Loucy (cell line): ENCODE results near the gene ZFP1.

Experiments
- H2AFZ ChIP-seq: fragments of 200-600 bp; sonication (generic); 2 replicates; pipeline ENCODE4 v1.6.0; 2016; ENCODE audit warnings: antibody characterized with exemption, mild to moderate bottlenecking, low read length, moderate library complexity
- H3F3A ChIP-seq: fragments of 200-600 bp; 2 replicates; pipeline ENCODE4 v1.6.0; 2016; ENCODE audit warnings: antibody characterized with exemption, low read depth, mild to moderate bottlenecking
- H3K27me3 ChIP-seq: fragments of 200-600 bp; sonication (generic); 2 replicates; pipeline ENCODE4 v1.6.1; 2014; ENCODE audit warnings: low read length, mild to moderate bottlenecking; ENCODE audit not compliant: insufficient read depth, poor library complexity, severe bottlenecking
- H3K36me3 ChIP-seq: fragments of 200-600 bp; sonication (generic); 2 replicates; pipeline ENCODE4 v1.6.1; 2016; ENCODE audit warnings: low read length; ENCODE audit not compliant: insufficient read depth
- H3K4me1 ChIP-seq: fragments of 200-600 bp; sonication (generic); 2 replicates; pipeline ENCODE4 v1.5.1; 2014; ENCODE audit warnings: low read length, mild to moderate bottlenecking; ENCODE audit not compliant: insufficient read depth, poor library complexity, severe bottlenecking
- H3K4me2 ChIP-seq: fragments of 200-600 bp; sonication (generic); 2 replicates; pipeline ENCODE4 v1.6.0; 2014; ENCODE audit warnings: antibody characterized with exemption, low read length, low read depth, mild to moderate bottlenecking; ENCODE audit not compliant: poor library complexity, severe bottlenecking
- H3K4me3 ChIP-seq: fragments of 200-600 bp; sonication (generic); 2 replicates; pipeline ENCODE4 v1.5.1; 2014; ENCODE audit warnings: low read length, mild to moderate bottlenecking, mixed read lengths; ENCODE audit not compliant: poor library complexity, severe bottlenecking
- H3K79me2 ChIP-seq: fragments of 200-600 bp; sonication (generic); 2 replicates; pipeline ENCODE4 v1.6.1; 2014; ENCODE audit warnings: low read length; ENCODE audit not compliant: insufficient read depth
- H3K9ac ChIP-seq: fragments of 200-600 bp; sonication (generic); 2 replicates; pipeline ENCODE4 v1.6.0; 2014; ENCODE audit warnings: mild to moderate bottlenecking, low read depth, low read length, moderate library complexity; ENCODE audit not compliant: poor library complexity, severe bottlenecking
- H3K9me2 ChIP-seq: fragments of 200-600 bp; sonication (generic); replicated peaks from 2 replicates; pipeline ENCODE4 v1.6.1; 2016; ENCODE audit warnings: low read depth, low read length, mixed read lengths
- H3K9me3 ChIP-seq: fragments of 200-600 bp; sonication (generic); 2 replicates; pipeline ENCODE4 v1.6.1; 2014; ENCODE audit warnings: mild to moderate bottlenecking, antibody characterized with exemption, low read length, low read depth; ENCODE audit not compliant: insufficient read depth
- H4K20me1 ChIP-seq: fragments of 200-600 bp; sonication (generic); 2 replicates; pipeline ENCODE4 v1.6.0; 2014; ENCODE audit warnings: antibody characterized with exemption, low read length, mild to moderate bottlenecking; ENCODE audit not compliant: insufficient read depth, poor library complexity, severe bottlenecking
- CTCF ChIP-seq: fragments of 200-600 bp; sonication (generic); conservative IDR thresholded peaks from 2 replicates; pipeline ENCODE4 v1.5.1; 2014; ENCODE audit warnings: mild to moderate bottlenecking, antibody characterized with exemption, low read length
- EZH2phosphoT487 ChIP-seq: fragments of 200-600 bp; IDR thresholded peaks from 2 replicates; pipeline ENCODE4 v1.6.1; 2018; ENCODE audit warnings: antibody characterized with exemption, mild to moderate bottlenecking, moderate library complexity, borderline replicate concordance

ZFP1 gene

GRCh38 chr16:75130150-75130771 lies 18.1 kb upstream of the ZFP1 start:
- Histone ChIP-seq H3K4me2 (no peak overlapping the region), H3F3A (no peaks in the 10 kb centered on the region; the same call in 1 of the 2 replicates), H3K9me2 (no peaks in the 10 kb centered on the region), H3K27me3 (no peaks in the 10 kb centered on the region), H2AFZ (no peak overlapping the region), H3K36me3 (no peaks in the 10 kb centered on the region), H3K9me3 (peaks cover 11% of the 10 kb centered on the region; the same call in 1 of the 2 replicates), H3K79me2 (no peaks in the 10 kb centered on the region), H3K4me3 (no peak overlapping the region), H3K9ac (no peak overlapping the region), H3K4me1 (peaks cover 13% of the 10 kb centered on the region), H4K20me1 (no peaks in the 10 kb centered on the region)
- TF ChIP-seq EZH2phosphoT487 (no peak), CTCF (peak; percentile 27)

GRCh38 chr16:75131081-75131480 lies 17.2 kb upstream of the ZFP1 start:
- Histone ChIP-seq H3K9me2 (no peaks in the 10 kb centered on the region), H3F3A (no peaks in the 10 kb centered on the region; the same call in 1 of the 2 replicates), H3K36me3 (no peaks in the 10 kb centered on the region), H3K79me2 (no peaks in the 10 kb centered on the region), H3K4me3 (no peak overlapping the region), H2AFZ (no peak overlapping the region), H3K9ac (peak overlapping the region; percentile 9), H3K27me3 (no peaks in the 10 kb centered on the region), H3K4me1 (peaks cover 13% of the 10 kb centered on the region), H4K20me1 (no peaks in the 10 kb centered on the region), H3K9me3 (peaks cover 11% of the 10 kb centered on the region; the same call in 1 of the 2 replicates), H3K4me2 (no peak overlapping the region)
- TF ChIP-seq CTCF (no peak), EZH2phosphoT487 (no peak)

- Histone ChIP-seq H3K36me3 (no peaks in the 10 kb centered on the region), H3K9me3 (no peaks in the 10 kb centered on the region), H3K9me2 (no peaks in the 10 kb centered on the region), H3K9ac (no peak overlapping the region), H3K79me2 (no peaks in the 10 kb centered on the region), H4K20me1 (no peaks in the 10 kb centered on the region), H3K4me2 (no peak overlapping the region), H3F3A (no peaks in the 10 kb centered on the region; the same call in 1 of the 2 replicates), H3K4me1 (no peaks in the 10 kb centered on the region), H2AFZ (no peak overlapping the region), H3K4me3 (no peak overlapping the region), H3K27me3 (no peaks in the 10 kb centered on the region)
- TF ChIP-seq CTCF (no peak), EZH2phosphoT487 (no peak)
Observed at GRCh38 chr16:75138233-75138632, 10.1 kb upstream of the ZFP1 start.
